ENCODE data around the gene ACBD4. TPM values are rescaled to one million over a fixed set of nuclear protein-coding genes. Genes with fewer than 3 reads are reported as not detected.

The ACBD4 gene
- total and polyA plus RNA-seq, 2 experiments from 2014 or later = 2.1 to 4.3 TPM

DNA sequence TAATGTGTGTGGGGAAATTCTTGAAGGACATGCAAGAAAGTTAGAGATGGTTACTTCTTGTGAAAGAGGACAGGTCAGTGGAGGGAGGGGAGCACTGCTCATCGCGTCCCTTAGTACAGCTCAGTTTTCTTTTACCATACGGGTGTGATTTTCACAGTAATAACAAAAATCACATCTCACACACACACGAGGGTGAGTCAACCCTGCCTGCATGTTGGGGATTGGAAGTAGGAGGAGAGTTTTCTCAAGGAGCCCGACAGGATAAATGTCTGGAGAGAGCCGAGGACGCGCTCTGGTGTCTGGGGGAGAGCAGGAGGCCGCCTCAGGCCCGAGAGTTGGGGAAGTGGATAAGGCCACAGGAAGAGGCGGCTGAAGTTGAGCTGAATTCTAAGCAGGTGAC, 19.6 kb upstream of the ACBD4 start:
- 86 to 88% methylated on average over 11 of the region's 11 CpGs for WGBS, 2 experiments (ENCODE audit: low coverage in 1 of 2, low lambda C conversion rate in 2 of 2, missing lambda C conversion rate in 2 of 2)

GRCh38 chr17:45116434-45117016, 19.0 kb upstream of the ACBD4 start:
- H3F3A ChIP-seq (ENCODE audit: insufficient read depth) = peaks cover 2% of the 10 kb centered on the region; the same call in 1 of the 2 replicates
- H3K9ac ChIP-seq = no peak overlapping the region
- 83 to 86% methylated on average over 7 to 10 of the region's 10 CpGs for WGBS, 2 experiments (ENCODE audit: low coverage in 1 of 2, low lambda C conversion rate in 2 of 2, missing lambda C conversion rate in 2 of 2)
- H4K20me1 ChIP-seq (ENCODE audit: insufficient read depth) = no peaks in the 10 kb centered on the region
- TF ChIP-seq EZH2phosphoT487 (IDR thresholded peaks at IDR 0.05; ENCODE audit: insufficient read depth, low read depth) = no peak
- no peak for TF ChIP-seq EZH2 (IDR thresholded peaks at IDR 0.05; ENCODE audit: insufficient read depth, poor library complexity, severe bottlenecking)
- no peaks in the 10 kb centered on the region for H3K9me2 ChIP-seq (ENCODE audit: insufficient read depth)
- DNase-seq = no peak
- H3K9me3 ChIP-seq (ENCODE audit: low read depth) = no peaks in the 10 kb centered on the region
- in situ Hi-C loops (cut with MboI) = no loop called here
- H3K4me3 ChIP-seq = no peak overlapping the region
- H3K4me2 ChIP-seq (ENCODE audit: unreplicated experiment) = no peak overlapping the region
- no peak overlapping the region for H3K27ac ChIP-seq
- no peaks in the 10 kb centered on the region for H3K79me2 ChIP-seq (ENCODE audit: insufficient read depth)
- H3K4me1 ChIP-seq (ENCODE audit: insufficient read depth) = no peaks in the 10 kb centered on the region
- no peak overlapping the region for H2AFZ ChIP-seq
- no peaks in the 10 kb centered on the region; the same call in 1 of the 2 replicates for H3K36me3 ChIP-seq (ENCODE audit: low read depth)
- H3K27me3 ChIP-seq (replicated peaks; ENCODE audit: insufficient read depth) = no peaks in the 10 kb centered on the region

More for the DNA sequence above, 19.6 kb upstream of the ACBD4 start:
- Histone ChIP-seq H3K9me2 (ENCODE audit: insufficient read depth) (no peaks in the 10 kb centered on the region), H3K27me3 (replicated peaks; ENCODE audit: insufficient read depth) (no peaks in the 10 kb centered on the region), H3K4me2 (ENCODE audit: unreplicated experiment) (no peak overlapping the region), H3K9ac (no peak overlapping the region), H3F3A (ENCODE audit: insufficient read depth) (peaks cover 8% of the 10 kb centered on the region), H3K79me2 (ENCODE audit: insufficient read depth) (no peaks in the 10 kb centered on the region), H4K20me1 (ENCODE audit: insufficient read depth) (no peaks in the 10 kb centered on the region), H3K9me3 (ENCODE audit: low read depth) (no peaks in the 10 kb centered on the region), H3K27ac (no peak overlapping the region), H3K4me1 (ENCODE audit: insufficient read depth) (no peaks in the 10 kb centered on the region), H2AFZ (no peak overlapping the region), H3K36me3 (ENCODE audit: low read depth) (no peaks in the 10 kb centered on the region; the same call in 1 of the 2 replicates), H3K4me3 (no peak overlapping the region)
- TF ChIP-seq EZH2 (IDR thresholded peaks at IDR 0.05; ENCODE audit: insufficient read depth, poor library complexity, severe bottlenecking) (no peak), EZH2phosphoT487 (IDR thresholded peaks at IDR 0.05; ENCODE audit: insufficient read depth, low read depth) (no peak)
- no peak for DNase-seq
- in situ Hi-C loops (cut with MboI) = no loop called here

DNA sequence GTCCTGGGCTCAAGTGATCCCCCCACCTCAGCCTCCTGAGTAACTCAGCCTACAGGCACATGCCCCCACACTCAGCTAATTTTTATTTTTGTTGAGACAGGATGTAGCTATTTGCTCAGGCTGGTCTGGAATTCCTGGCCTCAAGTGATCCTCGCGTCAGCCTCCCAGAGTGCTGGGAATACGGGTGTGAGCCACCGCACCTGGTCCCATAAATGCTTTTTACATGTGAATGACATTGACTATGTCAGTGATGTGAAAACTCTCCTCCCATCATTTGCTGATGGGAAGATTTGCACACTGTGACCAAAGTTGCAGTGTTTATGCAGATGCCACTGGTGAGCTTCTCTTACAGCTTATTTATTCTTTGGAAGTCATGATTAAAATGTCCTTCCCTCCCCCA, 18.2 kb upstream of the ACBD4 start:
- no peak overlapping the region for H3K4me2 ChIP-seq (ENCODE audit: unreplicated experiment)
- no peaks in the 10 kb centered on the region for H3K27me3 ChIP-seq (replicated peaks; ENCODE audit: insufficient read depth)
- no peaks in the 10 kb centered on the region; the same call in 1 of the 2 replicates for H3K36me3 ChIP-seq (ENCODE audit: low read depth)
- no peaks in the 10 kb centered on the region for H4K20me1 ChIP-seq (ENCODE audit: insufficient read depth)
- peaks cover 4% of the 10 kb centered on the region for H3K4me1 ChIP-seq (ENCODE audit: insufficient read depth)
- in situ Hi-C loops (cut with MboI) = no loop called here
- H3K9me3 ChIP-seq (ENCODE audit: low read depth) = no peaks in the 10 kb centered on the region
- H2AFZ ChIP-seq = no peak overlapping the region
- H3K79me2 ChIP-seq (ENCODE audit: insufficient read depth) = 0 out of 2 replicates have a peak, but pooled peaks cover 4% of the 10 kb centered on the region
- H3K27ac ChIP-seq = no peak overlapping the region
- H3K9me2 ChIP-seq (ENCODE audit: insufficient read depth) = no peaks in the 10 kb centered on the region
- no peaks in the 10 kb centered on the region for H3F3A ChIP-seq (ENCODE audit: insufficient read depth)
- no peak overlapping the region for H3K4me3 ChIP-seq
- TF ChIP-seq EZH2 (IDR thresholded peaks at IDR 0.05; ENCODE audit: insufficient read depth, poor library complexity, severe bottlenecking) = no peak
- TF ChIP-seq EZH2phosphoT487 (IDR thresholded peaks at IDR 0.05; ENCODE audit: insufficient read depth, low read depth) = no peak
- no peak overlapping the region for H3K9ac ChIP-seq
- DNase-seq = no peak
- 97 to 100% methylated on average over 4 of the region's 4 CpGs for WGBS, 2 experiments (ENCODE audit: low coverage in 1 of 2, low lambda C conversion rate in 2 of 2, missing lambda C conversion rate in 2 of 2)

GRCh38 chr17:45117848-45118646, 17.4 kb upstream of the ACBD4 start:
- no peak for TF ChIP-seq EZH2 (IDR thresholded peaks at IDR 0.05; ENCODE audit: insufficient read depth, poor library complexity, severe bottlenecking)
- no peak for TF ChIP-seq EZH2phosphoT487 (IDR thresholded peaks at IDR 0.05; ENCODE audit: insufficient read depth, low read depth)
- Histone ChIP-seq H3K9me2 (ENCODE audit: insufficient read depth) (no peaks in the 10 kb centered on the region), H3K4me2 (ENCODE audit: unreplicated experiment) (no peak overlapping the region), H3F3A (ENCODE audit: insufficient read depth) (no peaks in the 10 kb centered on the region), H3K36me3 (ENCODE audit: low read depth) (no peaks in the 10 kb centered on the region; the same call in 1 of the 2 replicates), H4K20me1 (ENCODE audit: insufficient read depth) (no peaks in the 10 kb centered on the region), H3K4me1 (ENCODE audit: insufficient read depth) (peaks cover 11% of the 10 kb centered on the region), H3K9me3 (ENCODE audit: low read depth) (no peaks in the 10 kb centered on the region), H3K9ac (no peak overlapping the region), H3K4me3 (no peak overlapping the region), H2AFZ (no peak overlapping the region), H3K27ac (no peak overlapping the region), H3K27me3 (replicated peaks; ENCODE audit: insufficient read depth) (no peaks in the 10 kb centered on the region), H3K79me2 (ENCODE audit: insufficient read depth) (peaks cover 10% of the 10 kb centered on the region)
- no peak for DNase-seq
- 88 to 91% methylated on average over 20 of the region's 20 CpGs for WGBS, 2 experiments (ENCODE audit: low coverage in 1 of 2, low lambda C conversion rate in 2 of 2, missing lambda C conversion rate in 2 of 2)
- in situ Hi-C loops (cut with MboI) = no loop called here

Measured in GM23248 (cell line).